D721Med (cell line): Measurements from ENCODE around the gene NUP62.
A peak's percentile ranks its signal among the peaks of the same experiment; 100 is the strongest.

Experiments
- DNase-seq: peaks from one replicate; pipeline ENCODE4 v3.0.0; 2011; ENCODE audit warnings: low spot score; ENCODE audit not compliant: insufficient read length
- FAIRE-seq: peaks from 2 replicates; lab custom pipeline; 2011; peaks lifted over from hg19 to GRCh38; lab: Jason Lieb, UNC
- CTCF ChIP-seq: IDR thresholded peaks from 2 replicates; pipeline ENCODE4 v1.5.1; 2012; ENCODE audit warnings: mild to moderate bottlenecking, control low read depth; ENCODE audit not compliant: insufficient read depth; ENCODE audit errors: missing control alignments

Gene NUP62

GRCh38 chr19:49938662-49939061, 9.4 kb upstream of the NUP62 start:
- TF ChIP-seq CTCF, result no peak
- FAIRE-seq (no peak), DNase-seq (no peak)

GRCh38 chr19:49937750-49938381, 8.6 kb upstream of the NUP62 start:
- TF ChIP-seq CTCF, result peak; percentile 95
- FAIRE-seq (no peak), DNase-seq (peak; percentile 61)

GRCh38 chr19:49936549-49936948, 7.2 kb upstream of the NUP62 start:
- TF ChIP-seq CTCF, result no peak
- no peak for DNase-seq
- FAIRE-seq, result no peak

- DNase-seq (no peak), FAIRE-seq (no peak)
- TF ChIP-seq CTCF, result no peak
These were observed 4.3 kb upstream of the NUP62 start for GRCh38 chr19:49933643-49934042.

GRCh38 chr19:49932731-49933131, 3.4 kb upstream of the NUP62 start:
- DNase-seq (no peak), FAIRE-seq (no peak)
- TF ChIP-seq CTCF, result no peak

GRCh38 chr19:49932041-49932451, 2.7 kb upstream of the NUP62 start:
- no peak for TF ChIP-seq CTCF
- no peak for FAIRE-seq
- DNase-seq, result no peak

- TF ChIP-seq CTCF, result no peak
- no peak for FAIRE-seq
- no peak for DNase-seq
These were observed 2.2 kb upstream of the NUP62 start for GRCh38 chr19:49931293-49932040.
